GM23338 (cell line): ENCODE measurements around the gene CDK10. TPM values are rescaled to one million over a fixed set of nuclear protein-coding genes. Genes with fewer than 3 reads are reported as not detected.

Experiments used
- ATAC-seq: fragments of 200-7000 bp; cut with Tn5 transposase; 3 replicates; pipeline ENCODE4 v1.9.1; 2020
- DNase-seq: peaks from one replicate; pipeline ENCODE4 v3.0.0-alpha.2; 2015; ENCODE audit warnings: low spot score
- H2AFZ ChIP-seq: fragments of 200-600 bp; sonication (generic); 2 replicates; pipeline ENCODE4 v1.8.0; 2016; ENCODE audit warnings: antibody characterized with exemption, mild to moderate bottlenecking, moderate library complexity
- H3F3A ChIP-seq: fragments of 200-600 bp; sonication (generic); replicated peaks from 2 replicates; pipeline ENCODE4 v1.8.0; 2017; ENCODE audit warnings: antibody characterized with exemption, mixed run types, low read depth
- H3K27ac ChIP-seq: fragments of 200-600 bp; sonication (generic); 2 replicates; pipeline ENCODE4 v1.6.1; 2016; ENCODE audit warnings: low read depth
- H3K27me3 ChIP-seq: fragments of 200-600 bp; sonication (generic); 2 replicates; pipeline ENCODE4 v1.8.0; 2016; ENCODE audit warnings: mild to moderate bottlenecking, mixed run types, moderate library complexity; ENCODE audit not compliant: insufficient read depth
- H3K36me3 ChIP-seq: fragments of 200-600 bp; sonication (generic); 2 replicates; pipeline ENCODE4 v1.8.0; 2016; ENCODE audit warnings: mild to moderate bottlenecking; ENCODE audit not compliant: insufficient read depth
- H3K4me1 ChIP-seq: fragments of 200-600 bp; sonication (generic); 2 replicates; pipeline ENCODE4 v1.8.0; 2016; ENCODE audit warnings: mild to moderate bottlenecking, moderate library complexity; ENCODE audit not compliant: insufficient read depth
- H3K4me2 ChIP-seq: fragments of 200-600 bp; sonication (generic); 2 replicates; pipeline ENCODE4 v1.7.1; 2017; ENCODE audit warnings: mixed run types
- H3K4me3 ChIP-seq: fragments of 200-600 bp; sonication (generic); 2 replicates; pipeline ENCODE4 v1.6.1; 2016; ENCODE audit warnings: mixed run types
- H3K79me2 ChIP-seq: fragments of 200-600 bp; sonication (generic); replicated peaks from 2 replicates; pipeline ENCODE4 v1.8.0; 2017; ENCODE audit warnings: mild to moderate bottlenecking; ENCODE audit not compliant: insufficient read depth
- H3K9me2 ChIP-seq: fragments of 200-600 bp; sonication (generic); 2 replicates; pipeline ENCODE4 v1.8.0; 2017; ENCODE audit not compliant: insufficient read depth
- H4K20me1 ChIP-seq: fragments of 200-600 bp; sonication (generic); replicated peaks from 2 replicates; pipeline ENCODE4 v1.8.0; 2017; ENCODE audit warnings: mild to moderate bottlenecking; ENCODE audit not compliant: insufficient read depth
- H3K27ac Mint-ChIP-seq: 2 replicates; pipeline ENCODE4 v1.8.0; 2020; ENCODE audit warnings: inconsistent platforms, mild to moderate bottlenecking, moderate library complexity, mixed read lengths
- H3K27me3 Mint-ChIP-seq: 3 replicates; pipeline ENCODE4 v1.8.0; 2022; ENCODE audit warnings: low read depth, mild to moderate bottlenecking, moderate library complexity, mixed read lengths, inconsistent platforms; ENCODE audit not compliant: insufficient read depth, poor library complexity
- H3K36me3 Mint-ChIP-seq: 3 replicates; pipeline ENCODE4 v1.8.0; 2021; ENCODE audit warnings: low read depth, mild to moderate bottlenecking, inconsistent platforms, moderate library complexity, mixed read lengths
- H3K4me1 Mint-ChIP-seq: 3 replicates; pipeline ENCODE4 v1.8.0; 2020; ENCODE audit warnings: mild to moderate bottlenecking, inconsistent platforms, mixed read lengths
- H3K4me3 Mint-ChIP-seq: 3 replicates; pipeline ENCODE4 v1.8.0; 2021; ENCODE audit warnings: moderate library complexity, mild to moderate bottlenecking, inconsistent platforms, mixed read lengths
- H3K9me3 Mint-ChIP-seq: 3 replicates; pipeline ENCODE4 v1.8.0; 2020; ENCODE audit warnings: moderate library complexity, mild to moderate bottlenecking, inconsistent platforms, mixed read lengths
- CREB1 ChIP-seq: fragments of 250-450 bp; sonication (Bioruptor Pico); IDR thresholded peaks from 2 replicates; pipeline ENCODE4 v1.5.0; 2020; ENCODE audit warnings: low read depth, mild to moderate bottlenecking, moderate library complexity
- EZH2 ChIP-seq: fragments of 200-600 bp; sonication (generic); IDR thresholded peaks from one replicate; pipeline ENCODE4 v1.8.0; 2017; ENCODE audit warnings: antibody characterized with exemption, mild to moderate bottlenecking, low read depth; ENCODE audit not compliant: unreplicated experiment
- EZH2phosphoT487 ChIP-seq: fragments of 200-600 bp; sonication (generic); IDR thresholded peaks from one replicate; pipeline ENCODE4 v1.8.1; 2018; ENCODE audit warnings: antibody characterized with exemption; ENCODE audit not compliant: unreplicated experiment
- JUNB ChIP-seq: IDR thresholded peaks from one replicate; pipeline ENCODE4 v1.6.1; 2016; ENCODE audit warnings: antibody characterized with exemption; ENCODE audit not compliant: unreplicated experiment
- NANOG ChIP-seq: IDR thresholded peaks from 2 replicates; pipeline ENCODE4 v1.6.1; 2016; ENCODE audit warnings: antibody characterized with exemption, borderline replicate concordance
- POLR2AphosphoS5 ChIP-seq: IDR thresholded peaks from 2 replicates; pipeline ENCODE4 v1.6.1; 2016; ENCODE audit warnings: antibody characterized with exemption, low read depth
- STAT1 ChIP-seq: IDR thresholded peaks from one replicate; pipeline ENCODE4 v1.6.1; 2016; ENCODE audit warnings: antibody characterized with exemption; ENCODE audit not compliant: unreplicated experiment
- ZNF114 ChIP-seq: fragments of 250-450 bp; sonication (Bioruptor Pico); IDR thresholded peaks from 2 replicates; pipeline ENCODE4 v1.5.0; 2020; ENCODE audit warnings: mild to moderate bottlenecking, moderate library complexity
- ZNF331 ChIP-seq: fragments of 250-450 bp; sonication (Bioruptor Pico); IDR thresholded peaks from 2 replicates; pipeline ENCODE4 v1.5.0; 2020; ENCODE audit warnings: low read depth, mild to moderate bottlenecking, moderate library complexity
- polyA plus RNA-seq: library from polyadenylated mRNA; unstranded; fragments of >200 nt; fragmentation: Nextera tagmentation; extraction: Ambion mirVana; gene quantifications from 2 replicates; pipeline ENCODE4 v1.2.1, GENCODE V29; 2016
- total RNA-seq: library from RNA; depleted of rRNA; stranded (reverse); fragments of >200 nt; shearing (Covaris generic); gene quantifications from 2 replicates; pipeline ENCODE4 v1.2.3, GENCODE V29; 2014
- TF ChIP-seq, protein P1 (sequence below): IDR thresholded peaks from 2 replicates; pipeline ENCODE4 v1.6.1; 2016; ENCODE audit warnings: antibody characterized with exemption
- TF ChIP-seq, protein P2 (sequence below): IDR thresholded peaks from one replicate; pipeline ENCODE4 v1.6.1; 2018; ENCODE audit warnings: antibody characterized with exemption; ENCODE audit not compliant: unreplicated experiment
- TF ChIP-seq, protein P3 (sequence below): fragments of 250-450 bp; sonication (Bioruptor Pico); IDR thresholded peaks from 2 replicates; pipeline ENCODE4 v1.5.0; 2020; ENCODE audit warnings: mild to moderate bottlenecking, moderate library complexity
- TF ChIP-seq, protein P4 (sequence below), 2 experiments: fragments of 200-600 bp in 1 of 2; sonication (generic) in 1 of 2; conservative IDR thresholded peaks; 2 replicates each; pipeline versions ENCODE4 v1.5.1 to v1.6.1; 2016 to 2017; ENCODE audit warnings: antibody characterized with exemption in 2 of 2, low read depth in 2 of 2, mild to moderate bottlenecking in 2 of 2, moderate library complexity in 1 of 2

The CDK10 gene
- total and polyA plus RNA-seq, 2 experiments from 2014 or later: 64.6 to 88.0 TPM

DNA sequence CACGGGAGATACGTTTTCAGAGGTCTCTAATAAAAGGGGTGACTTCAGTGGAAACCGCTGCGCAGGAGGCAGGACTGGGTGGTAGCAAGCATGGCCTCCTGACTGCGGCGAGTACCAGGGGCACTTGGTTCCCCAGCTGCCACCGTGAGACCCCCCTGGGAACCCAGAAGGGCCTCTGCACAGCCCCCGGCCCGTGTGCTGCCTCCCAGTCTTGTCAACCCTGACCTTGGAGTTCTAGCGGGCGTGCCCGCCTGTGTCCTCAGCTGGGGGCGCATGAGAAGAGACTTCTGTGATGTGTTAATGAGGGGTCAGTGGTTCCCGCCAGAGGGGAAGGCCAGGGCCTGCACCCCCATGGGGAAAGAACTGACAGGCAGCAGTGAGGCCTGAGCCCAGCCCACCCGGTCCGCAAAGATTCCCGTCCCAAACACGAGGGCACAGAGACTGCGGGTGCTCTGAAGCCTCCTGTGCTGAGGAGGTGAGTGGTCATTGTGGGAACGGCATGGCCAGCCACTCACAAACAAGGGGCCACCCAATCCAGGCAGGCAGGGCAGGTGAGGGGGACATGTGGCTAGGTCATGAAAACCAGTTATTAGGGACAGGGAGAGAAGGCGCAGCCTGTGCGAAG lies 44.2 kb downstream of the CDK10 start:
- ATAC-seq: peak; percentile 8
- Mint-ChIP-seq H3K4me1 (peaks cover 14% of the 10 kb centered on the region), H3K36me3 (peaks cover 63% of the 10 kb centered on the region), H3K27me3 (peaks cover 24% of the 10 kb centered on the region), H3K9me3 (no peaks in the 10 kb centered on the region; the same call in 2 of the 3 replicates), H3K4me3 (no peak overlapping the region), H3K27ac (no peak overlapping the region)
- Histone ChIP-seq H3K27me3 (peaks cover 4% of the 10 kb centered on the region; the same call in 1 of the 2 replicates), H3K4me2 (no peak overlapping the region), H3K9me2 (no peaks in the 10 kb centered on the region), H3K79me2 (no peaks in the 10 kb centered on the region), H2AFZ (no peak overlapping the region), H3K27ac (no peak overlapping the region), H3K4me1 (no peaks in the 10 kb centered on the region), H3F3A (peaks cover 12% of the 10 kb centered on the region; the same call in 1 of the 2 replicates), H4K20me1 (peaks cover 12% of the 10 kb centered on the region; the same call in 1 of the 2 replicates), H3K4me3 (no peak overlapping the region), H3K36me3 (peaks cover 8% of the 10 kb centered on the region; the same call in 1 of the 2 replicates)
- no peak for DNase-seq
- no peak for TF ChIP-seq NANOG
- TF ChIP-seq, protein P1, sequence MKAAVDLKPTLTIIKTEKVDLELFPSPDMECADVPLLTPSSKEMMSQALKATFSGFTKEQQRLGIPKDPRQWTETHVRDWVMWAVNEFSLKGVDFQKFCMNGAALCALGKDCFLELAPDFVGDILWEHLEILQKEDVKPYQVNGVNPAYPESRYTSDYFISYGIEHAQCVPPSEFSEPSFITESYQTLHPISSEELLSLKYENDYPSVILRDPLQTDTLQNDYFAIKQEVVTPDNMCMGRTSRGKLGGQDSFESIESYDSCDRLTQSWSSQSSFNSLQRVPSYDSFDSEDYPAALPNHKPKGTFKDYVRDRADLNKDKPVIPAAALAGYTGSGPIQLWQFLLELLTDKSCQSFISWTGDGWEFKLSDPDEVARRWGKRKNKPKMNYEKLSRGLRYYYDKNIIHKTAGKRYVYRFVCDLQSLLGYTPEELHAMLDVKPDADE: no peak
- TF ChIP-seq, protein P2, sequence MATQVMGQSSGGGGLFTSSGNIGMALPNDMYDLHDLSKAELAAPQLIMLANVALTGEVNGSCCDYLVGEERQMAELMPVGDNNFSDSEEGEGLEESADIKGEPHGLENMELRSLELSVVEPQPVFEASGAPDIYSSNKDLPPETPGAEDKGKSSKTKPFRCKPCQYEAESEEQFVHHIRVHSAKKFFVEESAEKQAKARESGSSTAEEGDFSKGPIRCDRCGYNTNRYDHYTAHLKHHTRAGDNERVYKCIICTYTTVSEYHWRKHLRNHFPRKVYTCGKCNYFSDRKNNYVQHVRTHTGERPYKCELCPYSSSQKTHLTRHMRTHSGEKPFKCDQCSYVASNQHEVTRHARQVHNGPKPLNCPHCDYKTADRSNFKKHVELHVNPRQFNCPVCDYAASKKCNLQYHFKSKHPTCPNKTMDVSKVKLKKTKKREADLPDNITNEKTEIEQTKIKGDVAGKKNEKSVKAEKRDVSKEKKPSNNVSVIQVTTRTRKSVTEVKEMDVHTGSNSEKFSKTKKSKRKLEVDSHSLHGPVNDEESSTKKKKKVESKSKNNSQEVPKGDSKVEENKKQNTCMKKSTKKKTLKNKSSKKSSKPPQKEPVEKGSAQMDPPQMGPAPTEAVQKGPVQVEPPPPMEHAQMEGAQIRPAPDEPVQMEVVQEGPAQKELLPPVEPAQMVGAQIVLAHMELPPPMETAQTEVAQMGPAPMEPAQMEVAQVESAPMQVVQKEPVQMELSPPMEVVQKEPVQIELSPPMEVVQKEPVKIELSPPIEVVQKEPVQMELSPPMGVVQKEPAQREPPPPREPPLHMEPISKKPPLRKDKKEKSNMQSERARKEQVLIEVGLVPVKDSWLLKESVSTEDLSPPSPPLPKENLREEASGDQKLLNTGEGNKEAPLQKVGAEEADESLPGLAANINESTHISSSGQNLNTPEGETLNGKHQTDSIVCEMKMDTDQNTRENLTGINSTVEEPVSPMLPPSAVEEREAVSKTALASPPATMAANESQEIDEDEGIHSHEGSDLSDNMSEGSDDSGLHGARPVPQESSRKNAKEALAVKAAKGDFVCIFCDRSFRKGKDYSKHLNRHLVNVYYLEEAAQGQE: no peak
- TF ChIP-seq, protein P3, sequence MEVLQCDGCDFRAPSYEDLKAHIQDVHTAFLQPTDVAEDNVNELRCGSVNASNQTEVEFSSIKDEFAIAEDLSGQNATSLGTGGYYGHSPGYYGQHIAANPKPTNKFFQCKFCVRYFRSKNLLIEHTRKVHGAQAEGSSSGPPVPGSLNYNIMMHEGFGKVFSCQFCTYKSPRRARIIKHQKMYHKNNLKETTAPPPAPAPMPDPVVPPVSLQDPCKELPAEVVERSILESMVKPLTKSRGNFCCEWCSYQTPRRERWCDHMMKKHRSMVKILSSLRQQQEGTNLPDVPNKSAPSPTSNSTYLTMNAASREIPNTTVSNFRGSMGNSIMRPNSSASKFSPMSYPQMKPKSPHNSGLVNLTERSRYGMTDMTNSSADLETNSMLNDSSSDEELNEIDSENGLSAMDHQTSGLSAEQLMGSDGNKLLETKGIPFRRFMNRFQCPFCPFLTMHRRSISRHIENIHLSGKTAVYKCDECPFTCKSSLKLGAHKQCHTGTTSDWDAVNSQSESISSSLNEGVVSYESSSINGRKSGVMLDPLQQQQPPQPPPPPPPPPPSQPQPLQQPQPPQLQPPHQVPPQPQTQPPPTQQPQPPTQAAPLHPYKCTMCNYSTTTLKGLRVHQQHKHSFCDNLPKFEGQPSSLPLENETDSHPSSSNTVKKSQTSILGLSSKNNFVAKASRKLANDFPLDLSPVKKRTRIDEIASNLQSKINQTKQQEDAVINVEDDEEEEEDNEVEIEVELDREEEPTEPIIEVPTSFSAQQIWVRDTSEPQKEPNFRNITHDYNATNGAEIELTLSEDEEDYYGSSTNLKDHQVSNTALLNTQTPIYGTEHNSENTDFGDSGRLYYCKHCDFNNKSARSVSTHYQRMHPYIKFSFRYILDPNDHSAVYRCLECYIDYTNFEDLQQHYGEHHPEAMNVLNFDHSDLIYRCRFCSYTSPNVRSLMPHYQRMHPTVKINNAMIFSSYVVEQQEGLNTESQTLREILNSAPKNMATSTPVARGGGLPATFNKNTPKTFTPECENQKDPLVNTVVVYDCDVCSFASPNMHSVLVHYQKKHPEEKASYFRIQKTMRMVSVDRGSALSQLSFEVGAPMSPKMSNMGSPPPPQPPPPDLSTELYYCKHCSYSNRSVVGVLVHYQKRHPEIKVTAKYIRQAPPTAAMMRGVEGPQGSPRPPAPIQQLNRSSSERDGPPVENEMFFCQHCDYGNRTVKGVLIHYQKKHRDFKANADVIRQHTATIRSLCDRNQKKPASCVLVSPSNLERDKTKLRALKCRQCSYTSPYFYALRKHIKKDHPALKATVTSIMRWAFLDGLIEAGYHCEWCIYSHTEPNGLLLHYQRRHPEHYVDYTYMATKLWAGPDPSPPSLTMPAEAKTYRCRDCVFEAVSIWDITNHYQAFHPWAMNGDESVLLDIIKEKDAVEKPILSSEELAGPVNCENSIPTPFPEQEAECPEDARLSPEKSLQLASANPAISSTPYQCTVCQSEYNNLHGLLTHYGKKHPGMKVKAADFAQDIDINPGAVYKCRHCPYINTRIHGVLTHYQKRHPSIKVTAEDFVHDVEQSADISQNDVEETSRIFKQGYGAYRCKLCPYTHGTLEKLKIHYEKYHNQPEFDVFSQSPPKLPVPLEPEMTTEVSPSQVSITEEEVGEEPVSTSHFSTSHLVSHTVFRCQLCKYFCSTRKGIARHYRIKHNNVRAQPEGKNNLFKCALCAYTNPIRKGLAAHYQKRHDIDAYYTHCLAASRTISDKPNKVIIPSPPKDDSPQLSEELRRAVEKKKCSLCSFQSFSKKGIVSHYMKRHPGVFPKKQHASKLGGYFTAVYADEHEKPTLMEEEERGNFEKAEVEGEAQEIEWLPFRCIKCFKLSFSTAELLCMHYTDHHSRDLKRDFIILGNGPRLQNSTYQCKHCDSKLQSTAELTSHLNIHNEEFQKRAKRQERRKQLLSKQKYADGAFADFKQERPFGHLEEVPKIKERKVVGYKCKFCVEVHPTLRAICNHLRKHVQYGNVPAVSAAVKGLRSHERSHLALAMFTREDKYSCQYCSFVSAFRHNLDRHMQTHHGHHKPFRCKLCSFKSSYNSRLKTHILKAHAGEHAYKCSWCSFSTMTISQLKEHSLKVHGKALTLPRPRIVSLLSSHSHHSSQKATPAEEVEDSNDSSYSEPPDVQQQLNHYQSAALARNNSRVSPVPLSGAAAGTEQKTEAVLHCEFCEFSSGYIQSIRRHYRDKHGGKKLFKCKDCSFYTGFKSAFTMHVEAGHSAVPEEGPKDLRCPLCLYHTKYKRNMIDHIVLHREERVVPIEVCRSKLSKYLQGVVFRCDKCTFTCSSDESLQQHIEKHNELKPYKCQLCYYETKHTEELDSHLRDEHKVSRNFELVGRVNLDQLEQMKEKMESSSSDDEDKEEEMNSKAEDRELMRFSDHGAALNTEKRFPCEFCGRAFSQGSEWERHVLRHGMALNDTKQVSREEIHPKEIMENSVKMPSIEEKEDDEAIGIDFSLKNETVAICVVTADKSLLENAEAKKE: no peak
- no peak for TF ChIP-seq EZH2
- TF ChIP-seq, protein P4, sequence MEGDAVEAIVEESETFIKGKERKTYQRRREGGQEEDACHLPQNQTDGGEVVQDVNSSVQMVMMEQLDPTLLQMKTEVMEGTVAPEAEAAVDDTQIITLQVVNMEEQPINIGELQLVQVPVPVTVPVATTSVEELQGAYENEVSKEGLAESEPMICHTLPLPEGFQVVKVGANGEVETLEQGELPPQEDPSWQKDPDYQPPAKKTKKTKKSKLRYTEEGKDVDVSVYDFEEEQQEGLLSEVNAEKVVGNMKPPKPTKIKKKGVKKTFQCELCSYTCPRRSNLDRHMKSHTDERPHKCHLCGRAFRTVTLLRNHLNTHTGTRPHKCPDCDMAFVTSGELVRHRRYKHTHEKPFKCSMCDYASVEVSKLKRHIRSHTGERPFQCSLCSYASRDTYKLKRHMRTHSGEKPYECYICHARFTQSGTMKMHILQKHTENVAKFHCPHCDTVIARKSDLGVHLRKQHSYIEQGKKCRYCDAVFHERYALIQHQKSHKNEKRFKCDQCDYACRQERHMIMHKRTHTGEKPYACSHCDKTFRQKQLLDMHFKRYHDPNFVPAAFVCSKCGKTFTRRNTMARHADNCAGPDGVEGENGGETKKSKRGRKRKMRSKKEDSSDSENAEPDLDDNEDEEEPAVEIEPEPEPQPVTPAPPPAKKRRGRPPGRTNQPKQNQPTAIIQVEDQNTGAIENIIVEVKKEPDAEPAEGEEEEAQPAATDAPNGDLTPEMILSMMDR (conservative IDR thresholded peaks at IDR 0.05; ENCODE audit: low read depth in 2 of 2): no peak
- TF ChIP-seq POLR2AphosphoS5: no peak
- no peak for TF ChIP-seq CREB1
- TF ChIP-seq ZNF114 (CRISPR knock-in tag): no peak
- no peak for TF ChIP-seq STAT1
- no peak for TF ChIP-seq EZH2phosphoT487
- TF ChIP-seq JUNB: no peak
- TF ChIP-seq ZNF331 (CRISPR knock-in tag): no peak
